ENCODE data around the gene KCTD4. TPM values are rescaled to one million over a fixed set of nuclear protein-coding genes. Genes with fewer than 3 reads are reported as not detected.

Gene KCTD4
- total RNA-seq, 1 donor from 2014 or later: not detected

- Mint-ChIP-seq H3K4me3 (ENCODE audit: unreplicated experiment) (no peak overlapping the region), H3K36me3 (ENCODE audit: unreplicated experiment) (peaks cover 3% of the 10 kb centered on the region), H3K27me3 (ENCODE audit: unreplicated experiment) (no peaks in the 10 kb centered on the region), H3K4me1 (ENCODE audit: low read depth, unreplicated experiment) (peaks cover 10% of the 10 kb centered on the region), H3K9me3 (ENCODE audit: unreplicated experiment) (peaks cover 6% of the 10 kb centered on the region), H3K27ac (ENCODE audit: unreplicated experiment) (peak overlapping the region; percentile 68)
- no peak for TF ChIP-seq CTCF (IDR thresholded peaks at IDR 0.05; ENCODE audit: partially characterized antibody, unreplicated experiment)
- no peak for DNase-seq
Observed at GRCh38 chr13:45231305-45231704, 30.5 kb upstream of the KCTD4 start.

GRCh38 chr13:45229172-45229571 is 28.3 kb upstream of the KCTD4 start:
- H3K4me3 Mint-ChIP-seq (ENCODE audit: unreplicated experiment): no peak overlapping the region
- H3K27ac Mint-ChIP-seq (ENCODE audit: unreplicated experiment): no peak overlapping the region
- TF ChIP-seq CTCF (IDR thresholded peaks at IDR 0.05; ENCODE audit: partially characterized antibody, unreplicated experiment): no peak
- H3K9me3 Mint-ChIP-seq (ENCODE audit: unreplicated experiment): peaks cover 6% of the 10 kb centered on the region
- no peak for DNase-seq
- H3K36me3 Mint-ChIP-seq (ENCODE audit: unreplicated experiment): peaks cover 3% of the 10 kb centered on the region
- peaks cover 10% of the 10 kb centered on the region for H3K4me1 Mint-ChIP-seq (ENCODE audit: low read depth, unreplicated experiment)
- no peaks in the 10 kb centered on the region for H3K27me3 Mint-ChIP-seq (ENCODE audit: unreplicated experiment)

DNA sequence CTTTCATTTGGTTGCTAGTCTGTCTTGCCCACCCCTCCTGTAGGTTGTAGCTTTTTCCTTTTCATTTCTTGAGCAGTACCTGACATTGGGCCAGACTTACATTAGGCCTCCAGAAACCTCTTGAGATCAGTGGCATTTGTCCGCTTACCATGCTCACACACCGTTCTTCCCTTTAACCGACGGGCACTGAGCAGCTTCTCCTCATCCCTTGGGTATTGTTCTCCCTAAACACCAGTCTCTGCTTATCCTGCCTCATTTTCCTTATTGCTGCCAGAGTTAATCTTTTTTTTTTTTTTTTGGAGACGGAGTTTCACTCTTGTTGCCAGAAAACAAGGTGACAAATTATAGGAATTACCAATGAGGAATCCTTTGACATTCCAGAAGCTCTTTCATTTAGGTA is 27.2 kb upstream of the KCTD4 start:
- H3K27ac Mint-ChIP-seq (ENCODE audit: unreplicated experiment): no peak overlapping the region
- no peak overlapping the region for H3K4me3 Mint-ChIP-seq (ENCODE audit: unreplicated experiment)
- H3K9me3 Mint-ChIP-seq (ENCODE audit: unreplicated experiment): peaks cover 6% of the 10 kb centered on the region
- H3K27me3 Mint-ChIP-seq (ENCODE audit: unreplicated experiment): no peaks in the 10 kb centered on the region
- no peak for TF ChIP-seq CTCF (IDR thresholded peaks at IDR 0.05; ENCODE audit: partially characterized antibody, unreplicated experiment)
- H3K36me3 Mint-ChIP-seq (ENCODE audit: unreplicated experiment): peaks cover 3% of the 10 kb centered on the region
- no peak for DNase-seq
- H3K4me1 Mint-ChIP-seq (ENCODE audit: low read depth, unreplicated experiment): peaks cover 10% of the 10 kb centered on the region

GRCh38 chr13:45226024-45226423 is 25.2 kb upstream of the KCTD4 start:
- H3K27ac Mint-ChIP-seq (ENCODE audit: unreplicated experiment): no peak overlapping the region
- H3K36me3 Mint-ChIP-seq (ENCODE audit: unreplicated experiment): peaks cover 3% of the 10 kb centered on the region
- peaks cover 4% of the 10 kb centered on the region for H3K4me1 Mint-ChIP-seq (ENCODE audit: low read depth, unreplicated experiment)
- DNase-seq: no peak
- peaks cover 2% of the 10 kb centered on the region for H3K27me3 Mint-ChIP-seq (ENCODE audit: unreplicated experiment)
- no peak overlapping the region for H3K4me3 Mint-ChIP-seq (ENCODE audit: unreplicated experiment)
- H3K9me3 Mint-ChIP-seq (ENCODE audit: unreplicated experiment): peaks cover 9% of the 10 kb centered on the region
- no peak for TF ChIP-seq CTCF (IDR thresholded peaks at IDR 0.05; ENCODE audit: partially characterized antibody, unreplicated experiment)

GRCh38 chr13:45225370-45225769 is 24.5 kb upstream of the KCTD4 start:
- no peak for TF ChIP-seq CTCF (IDR thresholded peaks at IDR 0.05; ENCODE audit: partially characterized antibody, unreplicated experiment)
- Mint-ChIP-seq H3K36me3 (ENCODE audit: unreplicated experiment) (peaks cover 3% of the 10 kb centered on the region), H3K4me3 (ENCODE audit: unreplicated experiment) (no peak overlapping the region), H3K4me1 (ENCODE audit: low read depth, unreplicated experiment) (peaks cover 5% of the 10 kb centered on the region), H3K27me3 (ENCODE audit: unreplicated experiment) (peaks cover 3% of the 10 kb centered on the region), H3K9me3 (ENCODE audit: unreplicated experiment) (peaks cover 9% of the 10 kb centered on the region), H3K27ac (ENCODE audit: unreplicated experiment) (no peak overlapping the region)
- no peak for DNase-seq
